ENCODE data around the gene FUCA1.
"Not testable (repeated sequence)": the region's sequence is repeated elsewhere in the genome, so short reads cannot be mapped to it uniquely, and the experiment has no call there.

The FUCA1 gene

DNA sequence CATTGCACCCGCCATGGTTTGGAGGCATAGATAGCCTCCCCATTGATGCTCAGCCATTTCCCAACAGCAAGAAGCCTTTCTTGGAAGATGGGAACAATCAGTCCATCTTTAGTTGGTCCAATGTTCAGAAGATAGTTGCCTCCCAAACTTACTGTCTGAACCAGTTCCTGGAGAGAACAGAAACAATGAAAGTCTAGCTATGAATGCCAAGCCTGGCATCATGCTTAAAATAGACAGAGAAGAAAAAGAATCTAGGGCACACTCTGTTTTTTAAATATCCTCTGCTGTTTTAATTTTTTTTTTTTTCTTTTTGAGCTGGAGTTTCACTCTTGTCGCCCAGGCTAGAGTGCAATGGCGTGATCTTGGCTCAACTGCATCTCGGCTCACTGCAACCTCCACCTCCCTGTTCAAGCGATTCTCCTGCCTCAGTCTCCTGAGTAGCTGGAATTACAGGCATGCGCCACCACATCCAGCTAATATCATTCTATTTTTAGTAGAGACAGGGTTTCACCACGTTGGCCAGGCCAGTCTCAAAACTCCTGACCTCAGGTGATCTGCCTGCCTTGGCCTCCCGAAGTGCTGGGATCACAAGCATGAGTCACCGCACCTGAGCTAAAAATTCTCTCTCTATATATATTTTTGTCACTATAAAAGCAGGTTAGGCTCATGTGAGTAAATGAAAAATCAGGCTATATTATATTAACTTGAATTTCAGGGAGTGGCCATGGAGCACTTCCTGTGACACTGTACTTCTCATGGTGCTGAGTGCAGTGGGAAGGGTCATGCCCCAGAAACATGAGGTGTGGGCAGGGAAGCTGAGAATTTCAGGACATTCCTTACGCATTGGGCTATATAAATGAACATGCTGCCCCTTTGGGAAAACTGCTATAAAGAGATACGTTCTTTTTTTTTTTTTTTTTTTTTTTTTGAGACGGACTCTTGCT lies 19.1 kb downstream of the FUCA1 start:
- Histone ChIP-seq H3K4me3 (ENCODE audit: low read depth, low read length) (no peak overlapping the region), H3K4me1 (no peaks in the 10 kb centered on the region), H3K36me3 (no peaks in the 10 kb centered on the region), H3K9me3 (no peaks in the 10 kb centered on the region), H3K27me3 (no peaks in the 10 kb centered on the region)
- no peak for DNase-seq
- no peak for TF ChIP-seq CTCF (IDR thresholded peaks at IDR 0.05; ENCODE audit: low read depth, low read length)

DNA sequence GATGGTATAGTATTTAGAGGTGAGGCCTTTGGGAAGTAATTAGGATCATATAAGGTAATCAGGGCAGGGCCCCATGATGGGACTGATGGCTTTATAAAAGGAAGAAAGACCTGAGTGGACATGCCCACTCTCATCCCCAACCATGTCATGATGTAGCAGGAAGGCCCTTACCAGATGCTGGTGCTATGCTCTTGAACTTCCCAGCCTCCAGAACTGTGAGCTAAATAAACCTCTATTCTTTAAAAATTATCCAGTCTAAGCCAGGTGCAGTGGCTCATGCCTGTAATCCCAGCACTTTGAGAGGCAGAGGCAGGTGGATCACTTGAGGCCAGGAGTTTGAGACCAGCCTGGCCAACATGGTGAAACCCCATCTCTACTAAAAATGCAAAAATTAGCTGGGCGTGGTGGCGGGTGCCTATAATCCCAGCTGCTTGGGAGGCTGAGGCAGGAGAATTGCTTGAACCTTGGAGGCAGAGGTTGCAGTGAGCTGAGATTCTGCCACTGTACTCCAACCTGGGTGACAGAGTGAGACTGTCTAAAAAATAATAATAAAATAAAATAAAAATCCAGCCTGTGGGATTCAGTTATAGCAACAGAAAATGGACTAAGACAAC lies 20.5 kb downstream of the FUCA1 start:
- not testable (repeated sequence) for H3K9me3 ChIP-seq; H3K4me3 ChIP-seq (ENCODE audit: low read depth, low read length); H3K4me1 ChIP-seq; H3K36me3 ChIP-seq; H3K27me3 ChIP-seq; DNase-seq

GRCh38 chr1:23845163-23845562 lies 22.9 kb downstream of the FUCA1 start:
- Histone ChIP-seq H3K27me3 (peaks cover 18% of the 10 kb centered on the region; the same call in 1 of the 2 replicates), H3K4me3 (ENCODE audit: low read depth, low read length) (no peak overlapping the region), H3K9me3 (no peaks in the 10 kb centered on the region), H3K4me1 (no peaks in the 10 kb centered on the region), H3K36me3 (no peaks in the 10 kb centered on the region)
- no peak for DNase-seq
- TF ChIP-seq CTCF (IDR thresholded peaks at IDR 0.05; ENCODE audit: low read depth, low read length) = no peak

- H3K27me3 ChIP-seq = peaks cover 18% of the 10 kb centered on the region; the same call in 1 of the 2 replicates
- TF ChIP-seq CTCF (IDR thresholded peaks at IDR 0.05; ENCODE audit: low read depth, low read length) = no peak
- DNase-seq = no peak
- no peaks in the 10 kb centered on the region for H3K36me3 ChIP-seq
- H3K4me3 ChIP-seq (ENCODE audit: low read depth, low read length) = no peak overlapping the region
- H3K4me1 ChIP-seq = no peaks in the 10 kb centered on the region
- H3K9me3 ChIP-seq = no peaks in the 10 kb centered on the region
Observed at GRCh38 chr1:23843644-23844043, 24.4 kb downstream of the FUCA1 start.

- H3K4me3 ChIP-seq (ENCODE audit: low read depth, low read length) = no peak overlapping the region
- no peaks in the 10 kb centered on the region for H3K36me3 ChIP-seq
- no peaks in the 10 kb centered on the region for H3K4me1 ChIP-seq
- no peaks in the 10 kb centered on the region for H3K9me3 ChIP-seq
- TF ChIP-seq CTCF (IDR thresholded peaks at IDR 0.05; ENCODE audit: low read depth, low read length) = no peak
- H3K27me3 ChIP-seq = peaks cover 15% of the 10 kb centered on the region; the same call in 1 of the 2 replicates
- DNase-seq = peak; percentile 68
Observed at GRCh38 chr1:23838401-23838866, 29.7 kb downstream of the FUCA1 start.

GRCh38 chr1:23837908-23838307 lies 30.2 kb downstream of the FUCA1 start:
- no peak overlapping the region for H3K4me3 ChIP-seq (ENCODE audit: low read depth, low read length)
- no peaks in the 10 kb centered on the region for H3K36me3 ChIP-seq
- H3K9me3 ChIP-seq = no peaks in the 10 kb centered on the region
- no peaks in the 10 kb centered on the region for H3K4me1 ChIP-seq
- no peak for DNase-seq
- peaks cover 10% of the 10 kb centered on the region; the same call in 1 of the 2 replicates for H3K27me3 ChIP-seq
- no peak for TF ChIP-seq CTCF (IDR thresholded peaks at IDR 0.05; ENCODE audit: low read depth, low read length)
